K562 (cell line): ENCODE measurements around the gene HEXIM2. TPM values are rescaled to one million over a fixed set of nuclear protein-coding genes. Genes with fewer than 3 reads are reported as not detected.
A peak's percentile ranks its signal among the peaks of the same experiment; 100 is the strongest.

ENCODE experiments used
- CUX1 ChIP-seq: fragments of 200-800 bp; sonication (Bioruptor generic); IDR thresholded peaks from 2 replicates; pipeline ENCODE4 v1.6.1; 2016; ENCODE audit warnings: missing genetic modification characterization, missing compliant biosample characterization
- HDAC3 ChIP-seq: fragments of 450-650 bp; IDR thresholded peaks from 2 replicates; pipeline ENCODE4 v1.6.1; 2018; ENCODE audit warnings: borderline replicate concordance, mild to moderate bottlenecking, moderate library complexity; ENCODE audit not compliant: partially characterized antibody
- KDM2B ChIP-seq: fragments of 250-450 bp; sonication (Bioruptor Pico); IDR thresholded peaks from 2 replicates; pipeline ENCODE4 v1.8.0; 2021; ENCODE audit warnings: mild to moderate bottlenecking, moderate library complexity
- MEIS2 ChIP-seq: fragments of 450-650 bp; IDR thresholded peaks from 2 replicates; pipeline ENCODE4 v1.6.1; 2014; ENCODE audit warnings: mild to moderate bottlenecking; ENCODE audit not compliant: partially characterized antibody
- NR3C1 ChIP-seq: sonication (generic); formaldehyde crosslinking; IDR thresholded peaks from 2 replicates; pipeline ENCODE4 v1.8.1; 2022; ENCODE audit warnings: missing genetic modification reagents
- POU5F1 ChIP-seq: fragments of 150-350 bp; IDR thresholded peaks from 2 replicates; pipeline ENCODE4 v1.6.1; 2014; ENCODE audit warnings: borderline replicate concordance, low read length, low read depth, mild to moderate bottlenecking; ENCODE audit not compliant: partially characterized antibody
- REST ChIP-seq, 2 experiments: fragments of 450-650 bp; formaldehyde crosslinking in 1 of 2; IDR thresholded peaks; 2 replicates each; pipeline versions ENCODE4 v1.4.0 to v1.6.1; 2014 to 2020; ENCODE audit warnings: mild to moderate bottlenecking in 2 of 2, borderline replicate concordance in 1 of 2, low read depth in 1 of 2
- SRSF7 ChIP-seq: fragments of 200-400 bp; formaldehyde crosslinking; optimal IDR thresholded peaks from 2 replicates; pipeline ENCODE3; 2017; ENCODE audit warnings: mild to moderate bottlenecking, low read depth, low read length
- TFE3 ChIP-seq: fragments of 450-650 bp; formaldehyde crosslinking; IDR thresholded peaks from 2 replicates; pipeline ENCODE4 v1.4.0; 2020; ENCODE audit warnings: mild to moderate bottlenecking, mixed read lengths
- TSC22D4 ChIP-seq: fragments of 450-650 bp; IDR thresholded peaks from 2 replicates; pipeline ENCODE4 v1.6.1; 2016; ENCODE audit warnings: missing genetic modification characterization, missing biosample characterization, control low read depth
- ZNF134 ChIP-seq: fragments of 250-450 bp; sonication (Bioruptor Pico); conservative IDR thresholded peaks from 2 replicates; pipeline ENCODE4 v1.4.0; 2020
- polyA plus RNA-seq, 8 experiments: library from polyadenylated mRNA; depleted of rRNA in 4 of 8; stranded (reverse) in 5 of 8; unstranded in 3 of 8; fragments of >200 nt; fragmentation: Nextera tagmentation in 2 of 8; fragmentation: Illumina TruSeq in 1 of 8; extraction: Ambion mirVana in 2 of 8; extraction: Trizol in 1 of 8; gene quantifications; 2 replicates each; pipeline versions ENCODE4 v1.2.1 to v1.2.3, GENCODE V29; 2011 to 2014; ENCODE audit warnings: inconsistent platforms in 1 of 8, missing spikeins in 1 of 8
- total RNA-seq, 7 experiments: library from RNA; depleted of rRNA in 6 of 7; stranded (reverse); fragments of >200 nt in 6 of 7; fragmentation: Illumina TruSeq in 2 of 7; extraction: Trizol in 2 of 7; gene quantifications; 2 replicates each; pipeline versions ENCODE4 v1.2.1 to v1.2.3, GENCODE V29; 2011 to 2021; ENCODE audit warnings: low replicate concordance in 1 of 7
- TF ChIP-seq, protein P1 (sequence below): sonication (generic); formaldehyde crosslinking; IDR thresholded peaks from 2 replicates; pipeline ENCODE4 v1.9.0; 2022; ENCODE audit warnings: mild to moderate bottlenecking, missing genetic modification reagents

HEXIM2 gene
- total and polyA plus RNA-seq, 9 of the 15 experiments (the other 6 are each of a cell fraction or from before 2014, with no cell fraction given): 0.69 to 3.4 (median 1.1) TPM; not detected in 2

DNA sequence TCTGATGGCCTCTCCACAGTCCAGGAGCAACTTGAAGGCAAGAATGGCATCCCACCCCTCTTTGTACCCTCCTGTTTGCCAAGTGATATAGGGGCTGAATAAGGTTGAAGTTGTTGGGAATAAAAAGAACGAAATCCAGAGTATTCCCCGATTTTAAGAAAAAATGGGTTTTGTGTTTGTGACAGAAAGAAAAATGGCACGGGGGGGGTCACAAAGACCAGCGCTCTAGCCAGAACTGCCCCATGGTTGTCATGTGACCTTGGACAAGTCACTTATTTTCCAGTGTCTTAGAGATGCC lies 15.1 kb upstream of the HEXIM2 start (continued):
- peak; percentile 98 for TF ChIP-seq TFE3 (CRISPR knock-in tag)
- TF ChIP-seq SRSF7: no peak
- no peak for TF ChIP-seq TSC22D4 (tag)
- TF ChIP-seq POU5F1: no peak
- TF ChIP-seq, protein P1, sequence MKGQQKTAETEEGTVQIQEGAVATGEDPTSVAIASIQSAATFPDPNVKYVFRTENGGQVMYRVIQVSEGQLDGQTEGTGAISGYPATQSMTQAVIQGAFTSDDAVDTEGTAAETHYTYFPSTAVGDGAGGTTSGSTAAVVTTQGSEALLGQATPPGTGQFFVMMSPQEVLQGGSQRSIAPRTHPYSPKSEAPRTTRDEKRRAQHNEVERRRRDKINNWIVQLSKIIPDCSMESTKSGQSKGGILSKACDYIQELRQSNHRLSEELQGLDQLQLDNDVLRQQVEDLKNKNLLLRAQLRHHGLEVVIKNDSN (CRISPR knock-in tag): no peak; the same call in 1 of the 2 replicates
- TF ChIP-seq MEIS2: peak; percentile 83
- no peak for TF ChIP-seq CUX1 (CRISPR knock-in tag)
- TF ChIP-seq HDAC3: no peak
- TF ChIP-seq REST (IDR thresholded peaks at IDR 0.05; ENCODE audit: borderline replicate concordance): peak; percentile 62
- TF ChIP-seq REST (CRISPR knock-in tag; IDR thresholded peaks at IDR 0.05; ENCODE audit: low read depth): no peak
- no peak for TF ChIP-seq KDM2B (CRISPR knock-in tag)
- no peak for TF ChIP-seq NR3C1 (CRISPR knock-in tag)
- no peak for TF ChIP-seq ZNF134 (CRISPR knock-in tag)
